GM18499 (cell line): ENCODE measurements around the gene MTMR4.
"Not testable (repeated sequence)": the region's sequence is repeated elsewhere in the genome, so short reads cannot be mapped to it uniquely, and the experiment has no call there.

ENCODE experiments used
- ATAC-seq: cut with Tn5 transposase; IDR thresholded peaks from one replicate; pipeline ENCODE4 v1.9.1; 2021; ENCODE audit warnings: moderate number of reproducible peaks; ENCODE audit not compliant: insufficient read depth, unreplicated experiment

The MTMR4 gene

DNA sequence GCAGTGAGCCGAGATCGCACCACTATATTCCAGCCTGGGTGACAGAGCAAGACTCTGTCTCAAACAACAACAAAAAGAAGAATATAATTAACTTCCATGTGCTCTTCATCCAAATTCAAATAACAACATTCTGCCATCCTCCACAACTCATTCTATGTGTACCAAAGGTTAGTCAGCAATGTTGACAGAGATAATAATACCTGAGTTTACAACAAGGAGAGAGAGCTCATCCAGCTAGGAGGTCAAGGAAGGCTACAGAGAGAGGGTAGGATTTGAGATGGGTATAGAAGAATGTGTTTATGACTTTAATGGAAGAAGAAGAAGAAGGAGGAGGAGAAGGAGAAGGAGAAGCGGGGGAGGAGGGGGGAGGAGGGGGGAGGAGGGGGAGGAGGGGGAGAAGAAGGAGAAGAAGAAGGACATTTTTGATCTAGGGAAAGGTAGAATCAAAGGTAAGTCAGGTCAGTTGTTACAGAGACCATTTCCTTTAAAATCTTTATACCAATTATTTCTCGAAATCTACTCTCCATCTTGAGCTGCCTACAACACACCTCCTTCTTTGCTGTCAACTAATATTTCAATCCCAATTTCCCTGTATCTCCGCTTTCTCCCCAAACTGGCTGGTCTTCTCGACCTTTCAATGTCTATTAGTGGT lies 16.1 kb downstream of the MTMR4 start:
- no peak for ATAC-seq

DNA sequence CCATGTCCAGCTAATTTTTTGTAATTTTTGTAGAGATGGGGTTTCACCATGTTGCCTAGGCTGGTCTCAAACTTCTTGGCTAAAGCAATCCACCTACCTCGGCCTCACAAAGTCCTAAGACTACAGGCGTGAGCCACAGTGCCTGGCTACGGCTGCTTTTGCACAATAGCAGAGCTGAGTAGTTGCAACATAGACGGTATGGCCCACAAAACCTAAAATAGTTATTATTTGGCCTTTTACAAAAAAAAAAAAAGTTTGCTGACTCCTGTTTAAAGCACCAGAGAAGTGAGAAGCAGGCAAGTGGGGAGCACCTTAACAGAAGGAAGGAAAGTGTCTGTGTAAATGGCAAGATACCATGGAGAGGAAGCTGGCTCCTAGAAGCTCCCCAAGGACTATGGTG lies 20.9 kb downstream of the MTMR4 start:
- ATAC-seq: no peak

DNA sequence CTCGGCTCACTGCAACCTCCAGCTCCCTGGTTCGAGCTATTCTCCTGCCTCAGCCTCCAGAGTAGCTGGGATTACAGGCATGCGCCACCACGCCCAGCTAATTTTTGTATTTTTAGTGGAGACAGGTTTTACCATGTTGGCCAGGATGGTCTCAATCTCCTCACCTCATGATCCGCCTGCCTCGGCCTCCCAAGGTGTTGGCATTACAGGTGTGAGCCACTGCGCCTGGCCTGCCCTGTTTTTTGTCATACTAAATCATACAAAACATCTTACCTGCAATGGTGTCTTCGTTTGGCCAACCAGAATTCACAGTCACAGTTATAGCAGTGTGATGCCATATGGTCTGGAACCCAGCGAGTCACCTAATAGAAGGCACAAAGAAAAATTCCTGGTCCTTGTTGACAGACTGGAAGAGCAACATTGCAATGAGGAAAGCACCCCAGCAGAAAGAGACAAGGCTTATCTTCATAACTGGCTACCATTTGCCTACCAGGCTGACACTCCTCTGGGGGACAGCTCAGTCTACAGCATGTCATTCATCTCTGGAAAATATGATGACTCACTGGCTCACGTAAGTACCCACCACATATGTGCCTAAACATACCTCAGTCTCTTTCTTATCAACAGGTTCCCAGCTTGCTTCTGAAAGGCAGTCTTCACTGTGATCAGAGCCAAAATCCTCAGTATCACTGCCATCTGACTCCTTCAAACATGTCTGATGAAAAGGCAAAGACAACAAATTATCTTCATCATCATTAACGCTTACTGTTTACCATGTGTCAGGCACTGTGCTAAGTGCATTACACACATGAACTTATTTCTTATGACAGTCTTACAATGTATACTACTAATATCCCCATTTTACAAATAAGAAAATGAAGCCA lies 22.0 kb downstream of the MTMR4 start:
- ATAC-seq: no peak

DNA sequence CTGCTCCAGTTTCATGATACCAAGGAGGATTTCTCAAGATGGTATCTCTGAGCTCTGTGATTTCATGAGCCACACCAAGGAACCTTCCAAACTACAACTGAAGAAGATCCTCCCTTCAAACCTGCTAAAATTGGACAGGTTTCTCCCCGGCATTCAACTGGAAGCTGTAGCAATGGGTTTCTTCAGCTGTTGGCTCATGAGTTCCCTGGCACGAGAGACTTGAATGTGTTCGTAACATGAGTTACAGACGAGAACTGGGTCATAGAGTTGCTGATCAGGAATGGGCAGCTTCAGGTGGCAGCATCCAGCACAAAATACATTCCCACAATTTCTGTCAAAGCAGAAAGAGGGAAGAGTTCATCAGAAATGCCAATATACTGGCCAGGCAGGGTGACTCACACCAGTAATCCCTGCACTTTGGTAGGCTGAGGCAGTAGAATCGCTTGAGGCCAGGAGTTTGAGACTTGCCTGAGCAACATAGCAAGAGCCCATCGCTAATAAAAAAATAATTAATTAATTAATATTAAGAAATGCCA lies 22.9 kb downstream of the MTMR4 start:
- no peak for ATAC-seq

DNA sequence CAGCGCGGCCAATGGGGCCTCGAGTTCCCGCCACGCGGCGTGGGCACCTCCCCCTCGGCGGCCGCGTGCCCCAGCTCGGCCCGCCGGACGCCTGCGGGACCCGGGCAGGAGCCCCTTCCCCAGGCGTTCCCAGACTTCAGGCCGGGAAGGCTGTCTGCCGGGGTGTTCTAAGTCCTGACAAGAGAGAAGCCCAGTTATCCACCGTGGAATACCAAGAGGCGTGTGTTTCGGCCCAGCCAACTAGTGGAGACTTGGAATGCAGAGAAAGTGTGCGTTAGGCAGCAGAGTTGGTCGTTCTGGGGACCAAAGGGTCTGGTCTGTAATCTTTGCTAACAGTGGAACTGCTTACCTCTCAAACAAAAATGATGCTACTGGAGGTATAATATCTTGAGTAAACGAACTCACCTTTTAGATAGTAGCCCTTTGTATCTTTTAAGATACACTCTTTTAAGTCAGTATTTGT lies 26.0 kb downstream of the MTMR4 start:
- ATAC-seq: no peak

DNA sequence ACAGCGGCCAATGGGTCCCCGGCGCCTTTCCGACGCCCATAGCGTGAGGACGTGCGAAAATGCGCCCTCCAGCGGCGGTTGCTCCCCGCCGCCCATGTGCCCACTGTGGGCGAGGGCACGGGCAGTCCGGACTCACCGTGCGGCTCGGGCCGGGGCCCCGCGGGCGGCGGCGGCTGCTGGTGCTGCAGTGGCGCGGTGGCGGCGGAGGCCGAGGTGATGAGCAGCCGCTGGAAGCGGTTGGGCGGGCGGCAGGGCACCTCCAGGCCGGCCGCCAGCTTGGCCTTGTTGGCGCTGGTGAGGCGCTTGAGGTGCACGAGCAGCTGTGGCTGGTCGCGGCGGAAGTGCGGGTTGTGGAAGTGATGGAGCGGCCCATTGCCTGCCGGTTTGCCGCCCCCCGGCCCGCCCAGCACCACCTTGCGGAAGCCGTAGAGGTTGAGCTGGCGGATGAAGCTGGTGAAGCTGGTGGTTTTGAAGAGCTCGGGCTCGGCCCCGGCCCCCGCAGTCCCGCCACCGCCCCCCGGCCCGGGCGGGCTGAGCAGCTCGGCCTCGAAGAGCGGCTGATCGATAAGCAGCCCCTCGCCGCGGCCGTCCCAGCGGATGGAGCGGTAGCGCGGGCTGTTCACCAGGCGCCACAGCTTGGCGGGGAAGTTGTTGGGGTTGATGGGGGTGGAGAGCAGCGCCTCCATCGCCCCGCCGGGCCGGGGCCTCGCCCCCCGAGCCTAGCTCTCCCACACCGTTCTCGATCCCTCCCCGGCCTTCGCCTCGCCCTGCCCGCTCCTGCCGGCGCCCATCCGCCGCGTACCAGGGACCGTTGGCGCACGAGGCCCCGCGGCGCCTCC lies 26.6 kb downstream of the MTMR4 start, which contains the start of gene HSF5:
Gene HSF5, minus strand, starts transcription at position 820 of the 839 bp plus-strand sequence. Its CDS starts 134 bp downstream, at position 686.
- no peak for ATAC-seq

DNA sequence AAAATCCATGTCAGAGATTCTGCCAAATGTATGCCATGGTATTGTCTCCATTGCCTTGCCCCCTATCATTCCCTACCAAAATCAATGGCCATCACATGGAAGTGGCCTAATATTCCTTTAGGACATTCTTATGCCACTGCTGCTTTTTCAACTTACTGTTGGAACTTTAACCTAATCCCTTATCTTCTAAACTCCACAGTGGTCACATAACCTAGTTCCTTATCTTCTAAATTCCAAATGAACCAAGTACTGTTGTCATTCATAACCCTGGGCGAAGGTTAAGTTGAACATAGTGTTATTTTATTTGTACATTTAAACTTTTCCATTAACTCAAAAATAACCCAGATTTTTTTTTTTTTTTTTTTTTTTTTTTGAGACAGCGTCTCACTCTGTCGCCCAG lies 29.8 kb downstream of the MTMR4 start:
- ATAC-seq: no peak

DNA sequence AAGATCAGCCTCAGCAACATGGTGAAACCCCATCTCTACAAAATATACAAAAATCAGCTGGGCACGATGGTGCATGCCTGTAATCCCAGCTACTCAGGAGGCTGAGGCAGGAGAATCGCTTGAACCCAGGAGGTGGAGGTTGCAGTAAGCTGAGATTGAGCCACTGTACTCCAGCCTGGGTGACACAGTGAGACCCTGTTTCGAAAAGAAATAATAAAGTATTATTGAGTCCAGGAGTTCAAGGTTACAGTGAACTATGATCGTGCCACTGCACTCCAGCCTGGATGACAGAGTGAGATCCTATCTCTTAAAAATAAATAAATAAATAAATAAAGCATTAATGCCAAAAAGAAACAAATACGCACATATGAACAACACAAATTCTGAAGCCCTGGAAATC lies 32.6 kb downstream of the MTMR4 start:
- not testable (repeated sequence) for ATAC-seq

DNA sequence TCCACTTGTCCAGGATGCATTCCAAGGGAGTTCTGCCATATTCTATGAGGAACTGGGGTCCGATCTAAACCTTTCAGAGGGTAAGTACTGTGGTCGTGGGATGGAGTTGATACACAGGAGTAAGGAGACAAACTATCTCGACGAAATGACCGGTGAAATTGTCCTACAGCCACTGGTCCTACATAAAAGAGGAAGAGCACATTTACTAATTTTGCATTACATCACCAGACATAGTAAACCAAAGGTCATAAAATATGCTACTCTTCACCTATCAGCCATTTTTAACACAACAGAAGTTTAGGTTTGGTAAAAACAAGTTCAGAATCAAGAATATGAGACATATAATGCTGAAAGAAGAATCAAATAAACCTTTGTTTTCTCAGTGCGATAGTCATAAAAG lies 34.3 kb downstream of the MTMR4 start:
- no peak for ATAC-seq

DNA sequence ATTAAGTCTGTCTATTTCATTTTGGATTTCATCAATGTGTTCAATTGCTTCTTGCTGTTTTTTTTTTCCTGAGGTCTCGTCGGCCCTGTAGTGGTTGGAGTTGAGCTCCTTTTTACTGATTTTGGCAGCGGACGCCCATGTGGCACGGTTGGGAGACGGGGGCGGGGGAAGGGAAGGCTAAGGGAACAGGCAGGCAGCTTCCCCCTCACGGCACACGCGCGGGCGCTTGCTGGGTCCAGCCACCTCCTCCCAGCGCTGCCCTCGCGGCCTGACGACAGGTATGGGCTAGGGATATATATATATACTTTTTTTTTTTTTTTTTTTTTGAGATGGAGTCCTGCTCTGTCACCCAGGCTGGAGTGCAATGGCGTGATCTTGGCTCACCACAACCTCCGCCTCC lies 37.6 kb downstream of the MTMR4 start:
- no peak for ATAC-seq

DNA sequence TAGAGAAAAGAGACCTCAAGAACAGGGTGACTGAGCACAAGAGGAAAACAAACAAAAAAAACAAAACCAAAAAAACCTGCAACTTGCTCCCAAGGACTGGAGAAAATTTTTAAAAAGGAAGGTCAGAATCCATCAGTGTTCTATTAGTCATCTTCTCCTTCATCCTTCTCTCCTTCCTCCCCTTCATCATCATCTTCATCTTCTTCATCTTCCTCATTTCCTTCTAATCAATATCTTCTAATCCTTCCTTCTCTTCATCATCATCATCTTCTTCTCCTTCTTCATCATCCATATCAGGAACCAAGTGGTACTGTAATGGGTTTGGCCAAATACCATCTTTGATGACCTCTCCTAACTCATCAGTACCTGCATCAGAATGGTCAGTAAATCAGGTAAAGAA lies 38.5 kb downstream of the MTMR4 start:
- no peak for ATAC-seq

DNA sequence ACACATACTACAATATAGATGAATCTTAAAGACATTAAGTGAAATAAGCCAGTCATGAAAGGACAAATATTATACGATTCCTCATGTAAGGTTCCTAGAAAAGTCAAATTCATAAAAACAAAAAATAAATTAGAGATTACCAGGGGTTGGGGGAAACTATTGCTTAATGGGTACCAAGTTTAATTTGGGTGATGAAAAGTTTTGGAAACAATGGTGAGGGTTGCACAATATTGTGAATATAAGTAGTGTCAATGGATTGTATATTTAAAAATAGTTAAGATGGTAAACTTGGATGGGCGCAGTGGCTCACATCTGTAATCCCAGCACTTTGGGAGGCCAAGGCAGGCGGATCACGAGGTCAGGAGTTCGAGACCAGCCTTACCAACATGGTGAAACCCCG lies 44.1 kb downstream of the MTMR4 start:
- ATAC-seq: no peak

DNA sequence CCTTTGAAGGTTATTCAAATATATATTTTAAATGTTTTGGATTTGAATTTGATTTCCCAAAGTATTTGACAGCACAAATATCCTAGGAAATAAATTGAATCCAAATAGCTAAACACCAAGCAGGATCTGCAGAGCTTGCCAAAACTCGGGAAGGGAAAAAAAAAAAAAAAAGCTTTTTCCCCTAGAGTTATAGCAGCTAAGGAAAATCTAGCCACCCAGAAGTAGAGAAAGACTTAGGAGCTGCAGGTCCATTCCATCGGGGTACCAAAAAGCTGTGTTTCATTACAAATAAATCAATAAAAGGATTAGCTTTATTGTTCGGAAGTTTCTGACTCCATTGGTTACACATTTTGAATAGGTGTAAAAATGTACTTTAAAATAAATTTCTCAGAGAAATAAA lies 45.5 kb downstream of the MTMR4 start:
- ATAC-seq: no peak

DNA sequence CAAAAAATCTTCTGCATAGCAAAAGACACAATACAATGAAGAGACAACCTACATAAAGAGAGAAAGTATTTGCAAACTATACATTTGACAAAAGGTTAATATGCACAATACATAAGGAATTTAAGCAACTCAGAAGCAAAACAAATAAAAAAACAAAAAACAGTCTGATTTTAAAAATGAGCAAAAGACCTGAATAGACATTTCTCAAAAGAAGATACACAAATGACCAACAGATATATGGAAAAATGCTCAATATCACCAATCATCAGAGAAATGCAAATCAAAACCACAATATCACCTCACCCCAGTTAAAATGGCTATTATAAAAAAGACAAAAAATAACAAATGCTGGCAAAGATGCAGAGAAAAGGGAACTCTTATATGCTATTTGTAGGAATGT lies 58.9 kb downstream of the MTMR4 start:
- ATAC-seq: no peak

DNA sequence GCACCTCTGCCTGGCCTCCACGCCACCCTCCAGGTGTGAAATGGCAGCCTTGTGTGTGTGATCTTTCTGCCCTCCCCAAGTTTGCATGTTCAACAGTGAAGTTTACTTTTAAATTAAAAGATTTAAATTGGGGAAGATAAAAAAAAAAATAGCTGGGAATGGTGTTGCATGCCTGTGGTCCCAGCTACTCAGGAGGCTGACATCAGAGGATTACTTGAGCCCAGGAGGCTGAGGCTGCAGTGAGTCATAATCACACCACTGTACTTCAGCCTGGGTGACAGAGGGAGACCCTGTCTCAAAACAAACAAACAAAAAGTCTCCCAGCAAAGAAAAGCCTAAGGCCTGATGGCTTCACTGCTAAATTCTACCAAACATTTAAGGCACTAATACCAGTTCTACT lies 61.7 kb downstream of the MTMR4 start:
- no peak for ATAC-seq

DNA sequence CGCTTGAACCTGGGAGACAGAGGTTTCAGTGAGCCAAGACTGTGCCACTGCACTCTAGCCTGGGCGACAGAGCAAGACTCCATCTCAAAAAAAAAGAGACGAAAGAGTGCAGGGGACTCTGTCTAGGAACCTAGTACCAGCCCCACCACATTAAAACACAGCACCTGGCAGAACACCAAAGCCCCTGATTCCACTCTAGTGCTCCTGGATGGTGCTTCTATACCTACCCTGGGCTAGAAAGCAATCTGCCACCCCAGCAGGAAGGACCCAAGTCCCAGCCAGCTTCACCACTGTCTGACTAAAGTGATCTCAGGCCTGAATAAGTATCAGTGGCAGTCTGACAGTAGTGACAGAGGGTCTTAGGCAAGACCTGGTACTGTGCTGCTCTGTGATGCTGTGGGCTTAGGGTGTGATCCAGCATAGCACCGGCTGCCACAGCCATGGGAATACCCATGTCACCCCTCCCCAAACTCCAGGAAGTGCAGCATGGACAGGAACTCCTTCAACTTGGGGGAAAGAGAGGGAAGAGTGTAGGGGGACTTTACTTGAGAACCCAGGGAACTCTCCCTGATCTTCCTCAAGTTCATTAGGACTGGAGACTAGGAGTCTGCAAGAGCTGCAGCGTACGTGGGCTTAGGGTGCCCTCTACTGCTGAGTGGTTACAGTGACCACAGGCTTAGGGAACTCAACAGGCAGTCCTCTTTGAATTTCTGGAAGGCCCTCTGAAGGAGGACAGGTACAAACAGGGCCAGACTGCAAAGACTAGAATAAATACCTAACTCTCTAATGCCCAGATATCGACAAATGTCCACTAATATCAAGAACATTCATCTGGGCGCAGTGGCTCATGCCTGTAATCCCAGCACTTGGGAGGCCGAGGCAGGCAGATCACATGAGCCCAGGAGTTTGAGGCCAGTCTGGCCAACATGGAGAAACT lies 67.1 kb downstream of the MTMR4 start:
- no peak for ATAC-seq

DNA sequence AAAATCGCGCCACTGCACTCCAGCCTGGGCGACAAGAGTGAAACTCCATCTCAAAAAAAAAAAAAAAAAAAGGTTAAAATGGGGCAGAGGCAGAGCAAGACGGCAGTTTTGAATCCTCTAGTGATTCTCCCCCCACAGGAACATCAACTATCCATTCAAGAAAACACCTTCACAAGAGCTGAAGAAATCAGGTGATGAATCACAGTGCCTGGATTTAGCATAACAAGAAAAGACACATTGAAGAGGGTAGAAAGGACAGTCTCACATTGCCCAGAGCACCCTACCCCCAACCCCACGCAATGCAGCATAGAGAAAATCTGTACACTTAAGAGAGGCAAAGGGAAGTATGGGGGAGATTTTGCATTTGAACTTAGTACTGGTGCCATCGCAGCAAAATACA lies 68.4 kb downstream of the MTMR4 start:
- no peak for ATAC-seq
